Parathyroid adenoma (tissue), 2 donors: ENCODE results near the gene CARD10.

Experiments used
- H2AFZ ChIP-seq: fragments of 300-600 bp; sonication (generic); one replicate; pipeline ENCODE4 v1.7.0; 2017; ENCODE audit warnings: antibody characterized with exemption, mild to moderate bottlenecking
- H3K27ac ChIP-seq: fragments of 300-600 bp; sonication (generic); one replicate; pipeline ENCODE4 v1.7.0; 2017
- H3K27me3 ChIP-seq: fragments of 300-600 bp; sonication (generic); one replicate; pipeline ENCODE4 v1.7.0; 2017; ENCODE audit warnings: low read length; ENCODE audit not compliant: control insufficient read depth, insufficient read depth
- H3K36me3 ChIP-seq: fragments of 300-600 bp; sonication (generic); one replicate; pipeline ENCODE4 v1.7.0; 2017; ENCODE audit warnings: low read length; ENCODE audit not compliant: control insufficient read depth, insufficient read depth
- H3K4me1 ChIP-seq: fragments of 300-600 bp; sonication (generic); one replicate; pipeline ENCODE4 v1.7.0; 2017; ENCODE audit warnings: control low read depth
- H3K4me2 ChIP-seq: fragments of 300-600 bp; sonication (generic); one replicate; pipeline ENCODE4 v1.7.0; 2017; ENCODE audit warnings: low read length
- H3K4me3 ChIP-seq: fragments of 300-600 bp; sonication (generic); one replicate; pipeline ENCODE4 v1.7.0; 2017; ENCODE audit warnings: low read depth, low read length
- H3K79me2 ChIP-seq: fragments of 300-600 bp; sonication (generic); one replicate; pipeline ENCODE4 v1.7.0; 2017; ENCODE audit warnings: control low read depth
- H3K9ac ChIP-seq: fragments of 300-600 bp; sonication (generic); one replicate; pipeline ENCODE4 v1.7.0; 2017; ENCODE audit warnings: mild to moderate bottlenecking
- H3K9me3 ChIP-seq: fragments of 300-600 bp; sonication (generic); one replicate; pipeline ENCODE4 v1.7.0; 2017; ENCODE audit warnings: low read length; ENCODE audit not compliant: control insufficient read depth
- CTCF ChIP-seq: fragments of 300-600 bp; sonication (generic); IDR thresholded peaks from one replicate; pipeline ENCODE4 v1.7.0; 2017; ENCODE audit warnings: antibody characterized with exemption, mild to moderate bottlenecking
- donor health status: primary hyperparathyroidism.

Gene CARD10

GRCh38 chr22:37562049-37562875 lies 43.0 kb upstream of the CARD10 start:
- Histone ChIP-seq H3K9me3 (no peaks in the 10 kb centered on the region), H3K36me3 (no peaks in the 10 kb centered on the region), H3K4me2 (peak overlapping the region; percentile 79), H3K4me1 (peaks cover 10% of the 10 kb centered on the region), H3K9ac (no peak overlapping the region), H2AFZ (no peak overlapping the region), H3K4me3 (peak overlapping the region; percentile 88), H3K27me3 (no peaks in the 10 kb centered on the region), H3K79me2 (peaks cover 7% of the 10 kb centered on the region), H3K27ac (no peak overlapping the region)
- no peak for TF ChIP-seq CTCF

- peak overlapping the region; percentile 79 for H3K27ac ChIP-seq
- peak overlapping the region; percentile 56 for H2AFZ ChIP-seq
- H3K4me3 ChIP-seq: peak overlapping the region; percentile 88
- H3K4me2 ChIP-seq: peak overlapping the region; percentile 79
- peaks cover 8% of the 10 kb centered on the region for H3K4me1 ChIP-seq
- no peaks in the 10 kb centered on the region for H3K79me2 ChIP-seq
- H3K9ac ChIP-seq: no peak overlapping the region
- no peaks in the 10 kb centered on the region for H3K9me3 ChIP-seq
- H3K27me3 ChIP-seq: no peaks in the 10 kb centered on the region
- no peaks in the 10 kb centered on the region for H3K36me3 ChIP-seq
- TF ChIP-seq CTCF: peak; percentile 72
Measured at GRCh38 chr22:37561212-37562048, 42.2 kb upstream of the CARD10 start.

- TF ChIP-seq CTCF: no peak
- peak overlapping the region; percentile 56 for H2AFZ ChIP-seq
- no peaks in the 10 kb centered on the region for H3K9me3 ChIP-seq
- peak overlapping the region; percentile 79 for H3K4me2 ChIP-seq
- no peaks in the 10 kb centered on the region for H3K27me3 ChIP-seq
- H3K9ac ChIP-seq: no peak overlapping the region
- no peaks in the 10 kb centered on the region for H3K79me2 ChIP-seq
- peaks cover 8% of the 10 kb centered on the region for H3K4me1 ChIP-seq
- H3K36me3 ChIP-seq: no peaks in the 10 kb centered on the region
- peak overlapping the region; percentile 88 for H3K4me3 ChIP-seq
- peak overlapping the region; percentile 79 for H3K27ac ChIP-seq
Measured at GRCh38 chr22:37560608-37561211, 41.5 kb upstream of the CARD10 start.

- H3K27ac ChIP-seq: peak within 1 kb of the TSS; percentile 79
- no peak for TF ChIP-seq CTCF
- peak within 1 kb of the TSS; percentile 88 for H3K4me3 ChIP-seq
- no peak within 1 kb of the TSS for H3K9ac ChIP-seq
- no peaks in the 10 kb centered on the region for H3K27me3 ChIP-seq
- H3K4me2 ChIP-seq: peak within 1 kb of the TSS; percentile 79
- peak within 1 kb of the TSS; percentile 69 for H2AFZ ChIP-seq
- no peaks in the 10 kb centered on the region for H3K9me3 ChIP-seq
- no peaks in the 10 kb centered on the region for H3K36me3 ChIP-seq
- no peaks in the 10 kb centered on the region for H3K79me2 ChIP-seq
- peaks cover 8% of the 10 kb centered on the region for H3K4me1 ChIP-seq
Measured at GRCh38 chr22:37559901-37560607, 40.8 kb upstream of the CARD10 start, which contains the start of gene CDC42EP1. Gene CDC42EP1, plus strand, starts transcription at chr22:37560480. Its CDS starts 5,870 bp downstream, at chr22:37566350.
